Right cardiac atrium (tissue), 5 donors: ENCODE data around the gene MYO5A. TPM values are rescaled to one million over a fixed set of nuclear protein-coding genes. Genes with fewer than 3 reads are reported as not detected.
"Not testable (repeated sequence)": the region's sequence is repeated elsewhere in the genome, so short reads cannot be mapped to it uniquely, and the experiment has no call there.

ENCODE experiments used
- ATAC-seq, 2 donors: fragments of 200-7000 bp; cut with Tn5 transposase; one replicate each; pipeline versions ENCODE4 v1.8.0 to v1.9.1; 2020; ENCODE audit warnings: moderate library complexity in 2 of 2, mild to moderate bottlenecking in 1 of 2
- DNase-seq, 3 donors: peaks; one replicate each; pipeline ENCODE4 v3.0.0-alpha.2; 2020
- H3K27ac ChIP-seq: one replicate; pipeline ENCODE4 v1.5.1; 2013; ENCODE audit warnings: mild to moderate bottlenecking, low read length, control low read depth, moderate library complexity
- H3K27me3 ChIP-seq: one replicate; pipeline ENCODE4 v1.6.1; 2013; ENCODE audit not compliant: control insufficient read depth, insufficient read depth
- H3K4me1 ChIP-seq: one replicate; pipeline ENCODE4 v1.6.1; 2013; ENCODE audit warnings: low read length; ENCODE audit not compliant: control insufficient read depth, insufficient read depth
- H3K4me3 ChIP-seq: one replicate; pipeline ENCODE4 v1.5.1; 2013; ENCODE audit warnings: low read length, control low read depth
- H3K9me3 ChIP-seq: one replicate; pipeline ENCODE4 v1.6.1; 2013; ENCODE audit warnings: low read length; ENCODE audit not compliant: control insufficient read depth
- WGBS: extraction: QIAGEN DNeasy Blood & Tissue Kit; methylation state at CpG from one replicate; pipeline ENCODE4 v1.1.7; 2013; 5-methylcytosine and 5-hydroxymethylcytosine counted together
- intact Hi-C, 4 donors: fragments of 100-400 bp; cut with DNase I; formaldehyde crosslinking; loops; one replicate each; pipeline versions ENCODE4 v1.11.0 to v1.14.0; 2022 to 2023
- polyA plus RNA-seq: library from polyadenylated mRNA; stranded (reverse); fragments of 200-250 nt; gene quantifications from one replicate; pipeline ENCODE4 v1.2.3, GENCODE V29; 2013
- total RNA-seq, 4 donors: library from RNA; stranded (reverse); fragmentation: NEBNext Ultra II Directional; extraction: Animal tissue kit (Norgen Biotek cat#: 25700); gene quantifications; one replicate each; pipeline ENCODE4 v1.2.1, GENCODE V29; 2021
- donor health status: healthy with polysubstance abuse.
- donor health status: DM: no; HTN: yes; CAD: no.
- donor health status: DM: no; HTN: no; CAD: no.
- donor health status: DM: no; HTN: yes; CAD: no; lungs with severe emphysema.
- donor health status: DM: yes; HTN: yes; CAD: no.

The MYO5A gene
- total and polyA plus RNA-seq, 5 donors = 4.1 to 17.7 (median 11.0) TPM

DNA sequence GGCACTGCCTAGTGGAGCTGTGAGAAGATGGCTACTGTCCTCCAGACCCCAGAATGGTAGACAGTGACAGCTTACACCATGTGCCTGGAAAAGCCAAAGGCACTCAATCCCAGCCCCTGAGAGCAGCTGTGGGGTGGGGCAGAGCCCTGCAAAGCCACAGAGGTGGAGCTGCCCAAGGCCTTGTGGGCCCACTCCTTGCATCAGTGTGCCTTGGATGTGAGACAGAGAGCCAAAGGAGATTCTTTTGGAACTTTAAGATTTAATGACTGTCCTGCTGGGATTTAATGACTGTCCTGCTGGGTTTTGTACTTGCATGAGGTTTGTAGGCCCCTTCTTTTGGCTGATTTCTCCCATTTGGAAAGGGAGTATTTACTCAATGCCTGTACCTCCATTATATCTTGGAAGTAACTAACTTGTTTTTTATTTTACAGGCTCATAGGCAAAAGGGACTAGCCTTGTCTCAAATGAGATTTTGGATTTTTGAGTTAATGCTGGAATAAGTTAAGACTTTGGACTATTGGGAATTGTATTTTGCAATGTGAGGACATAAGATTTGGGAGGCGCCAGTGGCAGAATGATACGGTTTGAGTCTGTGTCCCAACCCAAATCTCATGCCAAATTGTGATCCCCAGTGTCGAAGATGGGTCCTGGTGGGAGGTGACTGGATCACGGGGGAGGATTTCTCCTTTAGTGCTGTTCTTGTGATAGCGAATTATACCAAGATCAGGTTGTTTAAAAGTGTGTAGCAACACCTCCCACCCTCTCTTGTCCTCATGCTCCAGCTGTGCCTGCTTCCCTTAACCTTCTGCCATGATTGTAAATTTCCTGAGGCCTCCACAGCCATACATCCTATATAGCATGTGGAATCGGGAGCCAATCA is 80.4 kb downstream of the MYO5A start:
- no peak overlapping the region for H3K4me3 ChIP-seq
- H3K9me3 ChIP-seq = no peaks in the 10 kb centered on the region
- ATAC-seq (peak; percentile 44 to 66), DNase-seq (peak in 2 of 3 donors; percentile 27 to 47)
- peaks cover 21% of the 10 kb centered on the region for H3K4me1 ChIP-seq
- H3K27me3 ChIP-seq = no peaks in the 10 kb centered on the region
- WGBS = 73% methylated on average over 6 of the region's 6 CpGs
- no peak overlapping the region for H3K27ac ChIP-seq
- intact Hi-C loops = no loop called here

DNA sequence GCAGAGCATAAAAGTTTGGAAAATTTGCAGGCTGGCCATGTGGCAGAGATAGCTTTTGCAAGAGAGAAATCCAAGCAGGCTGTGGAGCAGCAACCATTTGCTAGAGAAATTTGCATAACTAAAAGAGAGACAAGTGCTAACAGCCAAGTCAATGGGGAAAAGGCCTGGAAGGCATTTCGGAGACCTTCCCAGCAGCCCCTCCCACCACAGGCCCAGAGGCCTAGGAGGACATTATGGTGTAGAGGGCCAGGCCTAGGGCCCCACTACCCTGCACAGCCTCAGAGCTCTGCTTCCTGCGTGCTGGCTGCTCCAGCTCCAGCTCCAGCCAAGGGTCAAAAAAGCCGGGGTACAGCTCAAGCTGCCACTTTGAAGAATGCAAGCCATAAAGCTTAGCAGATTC is 82.7 kb downstream of the MYO5A start:
- Histone ChIP-seq H3K4me3 (no peak overlapping the region), H3K4me1 (peaks cover 19% of the 10 kb centered on the region), H3K9me3 (no peaks in the 10 kb centered on the region), H3K27ac (peak overlapping the region; percentile 50), H3K27me3 (no peaks in the 10 kb centered on the region)
- intact Hi-C loops = no loop called here
- 82% methylated on average over 3 of the region's 3 CpGs for WGBS
- peak in 1 of 3 donors; percentile 56 for DNase-seq
- peak; percentile 44 to 55 for ATAC-seq

DNA sequence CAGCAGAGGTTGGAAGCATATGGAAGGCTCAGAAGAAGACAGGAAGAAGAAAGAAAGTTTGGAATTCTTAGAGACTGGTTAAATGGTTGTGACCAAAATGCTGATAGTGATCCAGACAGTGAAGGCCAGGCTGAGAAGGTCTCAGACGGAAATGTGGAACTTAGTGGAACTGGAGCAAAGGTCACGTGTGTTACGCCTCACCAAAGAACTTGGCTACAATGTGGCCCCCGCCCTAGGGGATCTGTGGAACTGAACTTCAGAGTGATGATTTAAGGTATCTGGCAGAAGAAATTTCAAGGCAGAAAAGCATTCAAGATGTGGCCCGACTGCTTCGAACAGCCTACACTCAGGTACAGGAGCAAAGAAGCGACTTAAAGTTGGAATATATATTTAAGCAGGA is 83.1 kb downstream of the MYO5A start:
- Histone ChIP-seq H3K4me1 (peaks cover 19% of the 10 kb centered on the region), H3K27me3 (no peaks in the 10 kb centered on the region), H3K4me3 (no peak overlapping the region), H3K9me3 (no peaks in the 10 kb centered on the region), H3K27ac (no peak overlapping the region)
- peak; percentile 37 to 47 for ATAC-seq
- WGBS = 69% methylated on average over 7 of the region's 7 CpGs
- intact Hi-C loops = no loop called here
- peak in 2 of 3 donors; percentile 56 to 63 for DNase-seq

DNA sequence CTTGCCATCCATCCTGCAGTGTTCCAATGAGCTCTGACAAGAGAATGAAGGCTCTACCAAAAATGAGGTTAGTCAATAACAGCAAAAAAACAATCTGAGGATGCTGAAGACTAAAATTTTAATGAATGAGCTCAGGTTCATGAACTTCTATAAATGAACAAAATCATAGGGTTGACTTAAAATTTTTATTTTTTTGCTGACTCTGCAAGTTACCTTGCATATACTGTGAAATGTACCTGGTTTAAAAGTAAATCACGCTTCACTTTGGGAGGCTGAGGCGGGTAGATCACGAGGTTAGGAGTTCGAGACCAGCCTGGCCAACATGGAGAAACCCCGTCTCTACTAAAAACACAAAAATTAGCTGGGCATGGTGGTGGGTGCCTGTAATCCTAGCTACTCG is 85.5 kb downstream of the MYO5A start:
- H3K27me3 ChIP-seq, H3K9me3 ChIP-seq, H3K4me3 ChIP-seq, H3K27ac ChIP-seq, intact Hi-C loops, DNase-seq, ATAC-seq: not testable (repeated sequence)
- 97% methylated on average over 6 of the region's 6 CpGs for WGBS
- peaks cover 14% of the 10 kb centered on the region for H3K4me1 ChIP-seq

DNA sequence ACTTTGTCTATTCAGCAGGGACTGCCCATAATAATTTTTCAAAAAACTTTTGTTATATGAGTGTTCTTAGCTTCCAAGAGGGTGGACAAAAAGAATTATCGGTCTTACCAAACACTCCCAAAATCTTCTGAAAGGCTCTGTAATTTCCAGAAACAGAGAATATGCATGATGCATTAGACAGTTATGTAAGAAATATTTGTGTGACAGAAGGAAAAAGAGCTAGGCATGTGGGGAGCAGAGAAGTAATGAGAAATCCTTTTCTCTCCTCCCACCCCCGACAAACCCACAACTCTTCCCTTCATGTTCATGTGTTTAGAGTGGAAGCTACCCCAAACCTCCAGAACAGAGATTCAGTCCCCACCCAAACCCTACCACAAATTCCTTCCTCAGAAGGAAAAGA is 86.8 kb downstream of the MYO5A start:
- Histone ChIP-seq H3K27me3 (no peaks in the 10 kb centered on the region), H3K27ac (no peak overlapping the region), H3K9me3 (no peaks in the 10 kb centered on the region), H3K4me1 (peaks cover 8% of the 10 kb centered on the region), H3K4me3 (no peak overlapping the region)
- DNase-seq (no peak), ATAC-seq (no peak)
- intact Hi-C loops = no loop called here
- WGBS = 76% methylated on average over 2 of the region's 2 CpGs

DNA sequence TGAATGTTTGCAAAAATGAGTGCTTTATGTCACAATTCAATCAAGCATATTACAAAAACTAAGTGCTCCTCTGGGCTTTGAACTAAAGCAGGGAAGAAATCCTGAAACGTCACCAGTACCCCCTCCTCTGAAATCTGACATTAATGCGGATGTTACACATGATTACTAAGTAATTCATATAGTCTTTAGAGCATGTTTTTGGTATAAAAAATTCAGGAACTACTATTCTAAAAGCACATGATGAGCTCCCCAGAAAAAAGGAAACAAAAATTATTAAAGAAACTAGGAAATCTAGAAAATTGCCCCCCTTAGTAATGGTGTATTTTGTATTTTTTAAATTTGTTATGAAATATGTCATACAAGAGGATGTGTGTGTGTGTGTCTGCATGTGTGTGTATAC is 87.7 kb downstream of the MYO5A start:
- H3K4me1 ChIP-seq = peaks cover 8% of the 10 kb centered on the region
- no peak overlapping the region for H3K27ac ChIP-seq
- H3K27me3 ChIP-seq = no peaks in the 10 kb centered on the region
- H3K9me3 ChIP-seq = no peaks in the 10 kb centered on the region
- intact Hi-C loops = no loop called here
- DNase-seq (no peak), ATAC-seq (no peak)
- no peak overlapping the region for H3K4me3 ChIP-seq
- 64% methylated on average over 2 of the region's 2 CpGs for WGBS

DNA sequence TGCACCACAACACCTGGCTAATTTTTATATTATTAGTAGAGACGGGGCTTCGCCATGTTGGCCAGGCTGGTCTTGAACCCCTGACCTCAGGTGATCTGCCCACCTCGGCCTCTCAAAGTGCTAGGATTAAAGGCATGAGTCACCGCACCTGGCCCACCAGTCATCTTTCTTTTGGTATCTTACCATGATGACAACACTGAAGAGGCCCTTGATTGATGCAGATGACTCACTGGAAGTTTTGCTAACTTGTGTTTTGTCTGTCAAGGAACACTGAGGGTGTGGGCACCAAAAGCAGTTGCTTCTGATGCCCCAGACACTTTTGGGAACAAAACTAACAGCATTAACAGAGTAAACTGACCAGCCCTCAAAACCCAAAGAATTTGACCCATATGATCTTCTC is 88.3 kb downstream of the MYO5A start:
- intact Hi-C loops = no loop called here
- Histone ChIP-seq H3K27ac (no peak overlapping the region), H3K9me3 (no peaks in the 10 kb centered on the region), H3K4me1 (peaks cover 8% of the 10 kb centered on the region), H3K4me3 (no peak overlapping the region), H3K27me3 (no peaks in the 10 kb centered on the region)
- WGBS = 86% methylated on average over 4 of the region's 4 CpGs
- DNase-seq = no peak
- ATAC-seq = peak in 1 of 2 donors; percentile 34

DNA sequence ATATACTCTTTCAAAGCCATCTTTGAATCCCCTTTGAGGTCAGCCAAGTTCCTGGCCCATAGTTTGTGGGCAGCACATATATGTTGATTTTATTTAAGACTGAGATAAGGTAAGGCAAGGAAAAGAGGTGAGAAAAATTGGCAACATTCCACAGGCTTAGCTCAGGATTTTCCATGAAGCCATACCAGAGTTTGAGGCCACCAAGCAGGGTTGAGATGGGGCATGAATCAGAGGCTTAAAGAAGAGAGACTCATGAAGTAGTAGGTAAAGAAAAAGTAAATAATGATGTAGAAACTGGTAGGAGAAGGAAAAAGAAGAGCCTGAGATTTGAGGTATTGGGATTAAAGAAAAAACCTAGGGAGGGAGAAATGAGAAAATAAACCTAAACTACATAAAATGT is 89.2 kb downstream of the MYO5A start:
- DNase-seq (no peak), ATAC-seq (no peak)
- Histone ChIP-seq H3K27ac (no peak overlapping the region), H3K4me1 (peaks cover 5% of the 10 kb centered on the region), H3K9me3 (no peaks in the 10 kb centered on the region), H3K27me3 (no peaks in the 10 kb centered on the region), H3K4me3 (no peak overlapping the region)
- intact Hi-C loops = no loop called here

DNA sequence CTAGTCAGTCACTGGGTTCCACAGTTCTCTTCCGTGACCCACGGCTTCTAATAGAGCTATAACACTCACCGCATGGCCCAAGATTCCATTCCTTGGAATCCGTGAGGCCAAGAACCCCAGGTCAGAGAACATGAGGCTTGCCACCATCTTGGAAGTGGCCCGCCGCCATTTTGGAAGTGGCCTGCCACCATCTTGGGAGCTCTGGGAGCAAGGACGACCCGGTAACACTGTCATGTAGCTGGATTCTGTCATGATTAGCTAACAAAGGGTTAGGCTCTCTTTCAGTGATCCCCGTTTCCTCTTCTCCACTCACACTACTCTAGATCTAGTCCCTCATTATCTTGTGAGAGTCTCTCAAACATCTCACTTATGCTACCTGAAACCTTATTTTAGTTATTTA is 89.6 kb downstream of the MYO5A start:
- H3K27me3 ChIP-seq, H3K4me1 ChIP-seq, H3K4me3 ChIP-seq, intact Hi-C loops, DNase-seq, ATAC-seq, H3K9me3 ChIP-seq, H3K27ac ChIP-seq: not testable (repeated sequence)
- 97% methylated on average over 9 of the region's 9 CpGs for WGBS

DNA sequence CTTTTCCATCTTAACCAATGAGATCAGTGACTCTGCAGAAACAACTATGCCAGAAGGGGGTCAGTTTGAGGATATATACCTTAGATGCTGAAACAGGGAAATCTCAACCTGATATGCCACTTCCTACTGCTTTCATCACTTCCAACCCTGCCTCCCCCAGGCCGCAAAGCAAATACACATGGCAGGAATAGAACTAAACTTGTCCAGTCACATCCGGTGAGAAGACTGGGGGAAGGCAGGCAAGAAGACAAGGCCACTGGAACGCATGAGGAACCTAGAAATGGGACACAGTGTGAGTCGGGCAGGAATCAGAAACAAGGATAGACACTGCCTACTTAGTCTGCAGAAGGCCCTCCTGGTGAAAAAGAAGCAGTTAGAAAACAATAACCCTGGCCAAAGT is 90.6 kb downstream of the MYO5A start:
- peak; percentile 60 to 63 for ATAC-seq
- Histone ChIP-seq H3K9me3 (no peaks in the 10 kb centered on the region), H3K27ac (no peak overlapping the region), H3K4me3 (no peak overlapping the region), H3K27me3 (no peaks in the 10 kb centered on the region), H3K4me1 (peaks cover 5% of the 10 kb centered on the region)
- DNase-seq = no peak
- intact Hi-C loops = no loop called here
- WGBS = 52% methylated on average over 4 of the region's 4 CpGs

DNA sequence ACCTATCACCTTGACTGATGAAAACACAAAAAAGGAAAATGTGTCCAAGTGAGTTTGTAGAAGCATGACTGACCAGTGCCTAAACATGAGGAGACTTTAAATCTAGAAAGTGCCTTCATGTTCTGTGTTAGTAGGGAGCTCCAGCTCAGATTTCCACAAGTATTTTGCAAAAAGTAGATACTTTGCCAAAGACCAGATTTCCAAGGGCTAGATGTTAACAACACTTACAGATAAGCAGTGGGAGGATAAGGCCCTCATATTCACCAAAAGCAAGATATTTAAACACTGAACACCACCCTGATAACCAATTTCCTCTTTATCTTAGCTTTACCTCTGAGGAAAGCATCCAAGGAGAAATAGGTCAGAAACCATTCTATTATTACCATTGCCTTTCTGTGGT is 91.0 kb downstream of the MYO5A start:
- peaks cover 5% of the 10 kb centered on the region for H3K4me1 ChIP-seq
- no peak overlapping the region for H3K27ac ChIP-seq

More for the DNA sequence above, 91.0 kb downstream of the MYO5A start:
- no peak overlapping the region for H3K4me3 ChIP-seq
- peak in 1 of 2 donors; percentile 14 for ATAC-seq
- H3K27me3 ChIP-seq = no peaks in the 10 kb centered on the region
- DNase-seq = no peak
- intact Hi-C loops = no loop called here
- no peaks in the 10 kb centered on the region for H3K9me3 ChIP-seq
